ENCODE results near the gene MINDY4.

The MINDY4 gene

GRCh38 chr7:30814700-30815387 is 43.6 kb downstream of the MINDY4 start:
- Histone ChIP-seq H3K9me3 (ENCODE audit: control insufficient read depth, insufficient read depth, low read length) (no peaks in the 10 kb centered on the region), H3K27me3 (ENCODE audit: control insufficient read depth, insufficient read depth, low read length) (no peaks in the 10 kb centered on the region), H3K4me3 (ENCODE audit: low read depth, low read length) (no peak overlapping the region), H3K9ac (ENCODE audit: low read depth, low read length) (no peak overlapping the region), H3K4me1 (ENCODE audit: control insufficient read depth, insufficient read depth, low read length) (no peaks in the 10 kb centered on the region), H3K36me3 (ENCODE audit: control insufficient read depth, insufficient read depth, low read length) (no peaks in the 10 kb centered on the region)

GRCh38 chr7:30815388-30815854 is 44.2 kb downstream of the MINDY4 start:
- no peak overlapping the region for H3K9ac ChIP-seq (ENCODE audit: low read depth, low read length)
- H3K4me1 ChIP-seq (ENCODE audit: control insufficient read depth, insufficient read depth, low read length), result no peaks in the 10 kb centered on the region
- H3K9me3 ChIP-seq (ENCODE audit: control insufficient read depth, insufficient read depth, low read length), result no peaks in the 10 kb centered on the region
- no peak overlapping the region for H3K4me3 ChIP-seq (ENCODE audit: low read depth, low read length)
- H3K27me3 ChIP-seq (ENCODE audit: control insufficient read depth, insufficient read depth, low read length), result no peaks in the 10 kb centered on the region
- H3K36me3 ChIP-seq (ENCODE audit: control insufficient read depth, insufficient read depth, low read length), result no peaks in the 10 kb centered on the region

GRCh38 chr7:30815951-30816644 is 44.9 kb downstream of the MINDY4 start:
- Histone ChIP-seq H3K9me3 (ENCODE audit: control insufficient read depth, insufficient read depth, low read length) (no peaks in the 10 kb centered on the region), H3K4me3 (ENCODE audit: low read depth, low read length) (no peak overlapping the region), H3K36me3 (ENCODE audit: control insufficient read depth, insufficient read depth, low read length) (no peaks in the 10 kb centered on the region), H3K4me1 (ENCODE audit: control insufficient read depth, insufficient read depth, low read length) (no peaks in the 10 kb centered on the region), H3K27me3 (ENCODE audit: control insufficient read depth, insufficient read depth, low read length) (no peaks in the 10 kb centered on the region), H3K9ac (ENCODE audit: low read depth, low read length) (no peak overlapping the region)

DNA sequence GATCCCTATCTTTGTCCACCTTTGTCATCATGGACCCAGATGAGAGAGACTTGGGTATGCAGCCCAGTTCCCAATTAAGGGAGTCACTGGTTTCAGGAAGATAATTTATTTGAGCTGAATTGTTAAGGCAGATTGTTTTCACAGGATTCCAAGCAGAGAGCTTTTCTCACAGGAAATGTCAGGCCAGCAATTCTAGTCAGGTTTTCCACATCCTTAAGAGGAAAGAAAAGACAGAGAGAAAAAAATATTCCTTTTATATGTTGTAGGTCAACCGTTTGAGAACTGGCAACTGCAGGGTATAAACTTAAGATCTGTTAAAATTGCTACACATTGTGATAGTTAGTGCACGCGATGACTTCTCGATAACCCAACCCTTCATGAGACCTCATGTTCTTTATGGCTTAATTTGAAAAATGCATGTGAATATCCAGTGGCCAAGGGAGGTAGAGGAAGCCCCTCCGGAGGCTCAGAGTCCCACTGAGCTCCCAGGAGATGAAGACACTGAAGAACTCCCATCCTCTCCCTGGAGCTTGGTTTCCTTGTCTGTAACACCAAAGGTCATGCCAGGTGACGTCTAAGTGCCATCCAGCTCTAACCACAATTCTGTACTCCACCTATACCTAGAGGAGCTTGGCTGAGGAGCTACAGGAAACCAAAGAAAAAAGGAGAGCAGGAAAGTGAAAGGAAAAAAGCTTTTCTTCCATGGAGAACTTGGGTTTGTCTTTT is 45.6 kb downstream of the MINDY4 start:
- Histone ChIP-seq H3K9me3 (ENCODE audit: control insufficient read depth, insufficient read depth, low read length) (no peaks in the 10 kb centered on the region), H3K4me3 (ENCODE audit: low read depth, low read length) (no peak overlapping the region), H3K4me1 (ENCODE audit: control insufficient read depth, insufficient read depth, low read length) (no peaks in the 10 kb centered on the region), H3K9ac (ENCODE audit: low read depth, low read length) (no peak overlapping the region), H3K36me3 (ENCODE audit: control insufficient read depth, insufficient read depth, low read length) (no peaks in the 10 kb centered on the region), H3K27me3 (ENCODE audit: control insufficient read depth, insufficient read depth, low read length) (no peaks in the 10 kb centered on the region)

- Histone ChIP-seq H3K4me1 (ENCODE audit: control insufficient read depth, insufficient read depth, low read length) (no peaks in the 10 kb centered on the region), H3K36me3 (ENCODE audit: control insufficient read depth, insufficient read depth, low read length) (no peaks in the 10 kb centered on the region), H3K4me3 (ENCODE audit: low read depth, low read length) (no peak overlapping the region), H3K9ac (ENCODE audit: low read depth, low read length) (no peak overlapping the region), H3K9me3 (ENCODE audit: control insufficient read depth, insufficient read depth, low read length) (no peaks in the 10 kb centered on the region), H3K27me3 (ENCODE audit: control insufficient read depth, insufficient read depth, low read length) (no peaks in the 10 kb centered on the region)
Observed at GRCh38 chr7:30817371-30817767, 46.2 kb downstream of the MINDY4 start.

DNA sequence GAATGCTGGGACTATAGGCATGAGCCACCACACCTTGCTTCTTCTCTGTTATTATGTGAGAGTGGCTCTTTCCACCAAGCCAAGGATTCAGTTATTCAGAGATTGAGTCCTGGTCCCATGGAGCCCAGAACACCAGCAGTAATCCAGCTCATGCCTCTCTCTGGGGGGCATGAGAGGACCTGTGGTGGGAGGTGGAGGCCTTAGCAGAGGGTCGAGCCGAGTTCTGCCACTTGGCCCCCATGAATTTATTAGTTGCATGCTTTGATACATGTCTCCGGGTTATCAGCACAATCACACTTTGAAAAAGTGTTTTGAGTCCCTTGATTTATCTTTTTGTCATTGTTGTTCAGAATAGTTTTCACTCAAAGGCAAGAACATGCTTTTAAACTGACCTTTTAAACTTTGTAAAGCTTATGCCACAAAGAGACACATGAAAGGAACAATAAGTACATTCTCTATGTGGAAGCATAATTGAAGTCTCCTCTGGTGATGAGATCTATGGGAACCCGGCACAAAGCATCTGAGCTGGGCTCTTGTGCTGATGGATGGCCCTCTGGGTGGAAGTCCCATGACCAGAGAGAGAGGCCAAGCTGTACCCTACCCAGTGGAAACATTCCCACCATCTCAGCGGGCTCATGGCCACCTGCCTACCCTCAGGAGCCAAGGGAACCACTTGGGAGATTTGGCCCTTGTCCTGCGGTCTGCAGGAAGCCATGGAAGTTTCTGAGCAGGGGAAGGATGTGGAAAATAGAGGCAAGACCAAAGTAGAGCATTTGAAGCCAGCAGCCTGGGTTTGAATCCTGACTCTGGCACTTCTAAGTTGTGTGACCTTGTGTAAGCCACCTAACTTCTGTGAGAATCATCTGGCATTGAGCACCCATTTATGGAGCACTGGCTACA is 53.9 kb downstream of the MINDY4 start:
- H3K36me3 ChIP-seq (ENCODE audit: control insufficient read depth, insufficient read depth, low read length), result no peaks in the 10 kb centered on the region
- H3K4me1 ChIP-seq (ENCODE audit: control insufficient read depth, insufficient read depth, low read length), result peaks cover 3% of the 10 kb centered on the region
- no peak overlapping the region for H3K4me3 ChIP-seq (ENCODE audit: low read depth, low read length)
- no peak overlapping the region for H3K9ac ChIP-seq (ENCODE audit: low read depth, low read length)
- H3K27me3 ChIP-seq (ENCODE audit: control insufficient read depth, insufficient read depth, low read length), result no peaks in the 10 kb centered on the region
- no peaks in the 10 kb centered on the region for H3K9me3 ChIP-seq (ENCODE audit: control insufficient read depth, insufficient read depth, low read length)

GRCh38 chr7:30826181-30826580 is 55.0 kb downstream of the MINDY4 start:
- no peaks in the 10 kb centered on the region for H3K36me3 ChIP-seq (ENCODE audit: control insufficient read depth, insufficient read depth, low read length)
- no peak overlapping the region for H3K4me3 ChIP-seq (ENCODE audit: low read depth, low read length)
- no peaks in the 10 kb centered on the region for H3K27me3 ChIP-seq (ENCODE audit: control insufficient read depth, insufficient read depth, low read length)
- H3K9ac ChIP-seq (ENCODE audit: low read depth, low read length), result no peak overlapping the region
- H3K4me1 ChIP-seq (ENCODE audit: control insufficient read depth, insufficient read depth, low read length), result peaks cover 3% of the 10 kb centered on the region
- H3K9me3 ChIP-seq (ENCODE audit: control insufficient read depth, insufficient read depth, low read length), result no peaks in the 10 kb centered on the region

DNA sequence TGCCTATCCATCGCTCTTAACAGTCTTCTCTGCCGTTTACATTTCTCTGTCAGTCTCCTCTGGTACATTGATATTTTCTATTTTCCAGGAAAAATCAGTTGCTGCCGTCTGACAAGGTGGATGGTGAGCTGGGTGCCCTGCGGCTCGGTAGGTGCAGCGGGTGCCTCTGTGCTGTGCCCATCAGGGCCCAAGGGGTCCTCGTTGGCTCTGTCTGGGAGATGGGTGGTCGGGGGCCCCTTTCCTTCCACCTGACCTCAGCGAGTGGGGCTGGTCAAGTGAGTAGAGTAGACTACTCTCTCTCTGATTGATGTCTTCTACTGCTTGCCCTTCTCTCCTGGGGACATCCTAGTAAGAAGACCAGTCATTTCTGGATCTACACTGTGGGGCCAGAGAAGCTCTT is 57.4 kb downstream of the MINDY4 start:
- H3K4me1 ChIP-seq (ENCODE audit: control insufficient read depth, insufficient read depth, low read length), result peaks cover 3% of the 10 kb centered on the region
- H3K4me3 ChIP-seq (ENCODE audit: low read depth, low read length), result no peak overlapping the region
- no peaks in the 10 kb centered on the region for H3K36me3 ChIP-seq (ENCODE audit: control insufficient read depth, insufficient read depth, low read length)
- H3K27me3 ChIP-seq (ENCODE audit: control insufficient read depth, insufficient read depth, low read length), result no peaks in the 10 kb centered on the region
- H3K9ac ChIP-seq (ENCODE audit: low read depth, low read length), result no peak overlapping the region
- H3K9me3 ChIP-seq (ENCODE audit: control insufficient read depth, insufficient read depth, low read length), result peaks cover under 1% of the 10 kb centered on the region

GRCh38 chr7:30829471-30829870 is 58.3 kb downstream of the MINDY4 start:
- Histone ChIP-seq H3K4me1 (ENCODE audit: control insufficient read depth, insufficient read depth, low read length) (peaks cover 3% of the 10 kb centered on the region), H3K9ac (ENCODE audit: low read depth, low read length) (no peak overlapping the region), H3K27me3 (ENCODE audit: control insufficient read depth, insufficient read depth, low read length) (no peaks in the 10 kb centered on the region), H3K9me3 (ENCODE audit: control insufficient read depth, insufficient read depth, low read length) (peaks cover 8% of the 10 kb centered on the region), H3K4me3 (ENCODE audit: low read depth, low read length) (no peak overlapping the region), H3K36me3 (ENCODE audit: control insufficient read depth, insufficient read depth, low read length) (no peaks in the 10 kb centered on the region)

DNA sequence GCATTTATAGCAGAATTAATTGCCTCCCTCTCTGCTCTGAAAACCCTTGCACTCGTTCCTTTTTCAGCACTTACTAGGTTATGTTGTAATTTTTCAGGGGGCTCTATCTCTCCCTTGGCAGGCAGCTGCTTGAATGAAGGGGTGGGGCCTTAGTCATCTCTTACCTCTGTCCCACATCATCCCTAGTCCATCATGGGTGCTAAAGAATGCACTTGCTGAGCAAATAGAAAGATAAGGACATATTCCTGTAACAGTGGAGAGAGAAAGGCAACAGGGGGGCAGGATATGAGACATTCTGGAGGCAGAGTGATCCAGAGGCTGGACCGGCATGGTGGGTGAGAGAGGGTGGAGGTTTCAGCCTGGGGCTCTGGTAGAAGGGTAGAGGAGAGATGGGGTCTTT is 60.0 kb downstream of the MINDY4 start:
- H3K4me3 ChIP-seq (ENCODE audit: low read depth, low read length), result no peak overlapping the region
- peaks cover 11% of the 10 kb centered on the region for H3K9me3 ChIP-seq (ENCODE audit: control insufficient read depth, insufficient read depth, low read length)
- H3K9ac ChIP-seq (ENCODE audit: low read depth, low read length), result no peak overlapping the region
- peaks cover 3% of the 10 kb centered on the region for H3K4me1 ChIP-seq (ENCODE audit: control insufficient read depth, insufficient read depth, low read length)
- no peaks in the 10 kb centered on the region for H3K27me3 ChIP-seq (ENCODE audit: control insufficient read depth, insufficient read depth, low read length)
- no peaks in the 10 kb centered on the region for H3K36me3 ChIP-seq (ENCODE audit: control insufficient read depth, insufficient read depth, low read length)

GRCh38 chr7:30831936-30832335 is 60.7 kb downstream of the MINDY4 start:
- Histone ChIP-seq H3K4me3 (ENCODE audit: low read depth, low read length) (no peak overlapping the region), H3K9me3 (ENCODE audit: control insufficient read depth, insufficient read depth, low read length) (peaks cover 11% of the 10 kb centered on the region), H3K9ac (ENCODE audit: low read depth, low read length) (no peak overlapping the region), H3K27me3 (ENCODE audit: control insufficient read depth, insufficient read depth, low read length) (no peaks in the 10 kb centered on the region), H3K36me3 (ENCODE audit: control insufficient read depth, insufficient read depth, low read length) (no peaks in the 10 kb centered on the region), H3K4me1 (ENCODE audit: control insufficient read depth, insufficient read depth, low read length) (peaks cover 3% of the 10 kb centered on the region)

Measured in iPS-15b (cell line).